ENCODE data around the gene GPR42.

Gene GPR42

GRCh38 chr19:35331551-35332214 is 39.2 kb upstream of the GPR42 start:
- no peak for DNase-seq (ENCODE audit: low read depth)
- H3K4me3 ChIP-seq (ENCODE audit: low read length) = no peak overlapping the region
- no peak for TF ChIP-seq CTCF (conservative IDR thresholded peaks at IDR 0.05; ENCODE audit: low read depth, low read length)

GRCh38 chr19:35332817-35333216 is 38.1 kb upstream of the GPR42 start:
- no peak overlapping the region for H3K4me3 ChIP-seq (ENCODE audit: low read length)
- TF ChIP-seq CTCF (conservative IDR thresholded peaks at IDR 0.05; ENCODE audit: low read depth, low read length) = no peak
- no peak for DNase-seq (ENCODE audit: low read depth)

- DNase-seq (ENCODE audit: low read depth) = no peak
- no peak for TF ChIP-seq CTCF (conservative IDR thresholded peaks at IDR 0.05; ENCODE audit: low read depth, low read length)
- H3K4me3 ChIP-seq (ENCODE audit: low read length) = no peak overlapping the region
Measured at GRCh38 chr19:35334144-35334753, 36.6 kb upstream of the GPR42 start.

- no peak overlapping the region for H3K4me3 ChIP-seq (ENCODE audit: low read length)
- no peak for TF ChIP-seq CTCF (conservative IDR thresholded peaks at IDR 0.05; ENCODE audit: low read depth, low read length)
- DNase-seq (ENCODE audit: low read depth) = no peak
Measured at GRCh38 chr19:35336166-35336955, 34.5 kb upstream of the GPR42 start.

- DNase-seq (ENCODE audit: low read depth) = no peak
- no peak overlapping the region for H3K4me3 ChIP-seq (ENCODE audit: low read length)
- no peak for TF ChIP-seq CTCF (conservative IDR thresholded peaks at IDR 0.05; ENCODE audit: low read depth, low read length)
Measured at GRCh38 chr19:35337097-35337983, 33.5 kb upstream of the GPR42 start.

- DNase-seq (ENCODE audit: low read depth) = no peak
- no peak for TF ChIP-seq CTCF (conservative IDR thresholded peaks at IDR 0.05; ENCODE audit: low read depth, low read length)
- H3K4me3 ChIP-seq (ENCODE audit: low read length) = no peak overlapping the region
Measured at GRCh38 chr19:35337984-35338296, 32.9 kb upstream of the GPR42 start.

Measured in retinal pigment epithelial cell (primary cell).